Prostate gland (tissue), 2 donors: ENCODE measurements around the gene HMGCS2.

Source experiments
- CTCF ChIP-seq, 4 experiments: fragments of 200-600 bp in 2 of 4; fragments of 450-650 bp in 2 of 4; sonication (generic) in 2 of 4; IDR thresholded peaks; 1 replicate in 3 of 4; 2 replicates in 1 of 4; pipeline ENCODE4 v1.5.1; 2016 to 2019; ENCODE audit warnings: antibody characterized with exemption in 4 of 4, mild to moderate bottlenecking in 2 of 4, moderate library complexity in 2 of 4
- POLR2A ChIP-seq: fragments of 450-650 bp; IDR thresholded peaks from one replicate; pipeline ENCODE4 v1.6.1; 2016; ENCODE audit warnings: antibody characterized with exemption, mild to moderate bottlenecking
- POLR2AphosphoS5 ChIP-seq: sonication (generic); formaldehyde crosslinking; IDR thresholded peaks from one replicate; pipeline ENCODE4 v1.6.1; 2017; ENCODE audit warnings: antibody characterized with exemption

GRCh38 chr1:119781434-119782210, 12.9 kb upstream of the HMGCS2 start:
- TF ChIP-seq POLR2AphosphoS5: no peak
- TF ChIP-seq CTCF (IDR thresholded peaks at IDR 0.05): no peak
- no peak for TF ChIP-seq POLR2A
